ENCODE measurements around the gene SPTLC2. TPM values are rescaled to one million over a fixed set of nuclear protein-coding genes. Genes with fewer than 3 reads are reported as not detected.

Gene SPTLC2
- total and polyA plus RNA-seq, 2 experiments from 2014 or later: 33.6 to 34.2 TPM

DNA sequence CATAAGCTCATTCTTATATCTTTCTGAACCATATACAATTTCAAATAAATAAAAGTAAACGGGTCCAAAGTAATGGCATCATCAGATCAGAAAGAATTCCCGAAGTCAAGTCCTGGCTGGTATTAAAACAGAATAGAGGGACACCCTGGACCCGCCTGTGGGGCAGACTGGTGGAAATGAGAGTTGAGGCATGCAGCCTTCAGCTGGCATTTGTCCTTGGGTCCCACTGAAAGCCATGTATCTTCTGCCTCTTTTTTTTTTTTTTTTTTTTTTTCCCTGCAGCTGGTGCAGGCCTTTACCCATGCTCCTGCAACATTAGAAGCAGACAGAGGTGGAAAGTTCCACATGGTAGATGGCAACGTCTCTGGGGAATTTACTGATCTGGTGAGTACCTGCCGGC is 148.6 kb downstream of the SPTLC2 start:
- Histone ChIP-seq H3K4me1 (ENCODE audit: insufficient read depth) (no peaks in the 10 kb centered on the region), H3K79me2 (no peaks in the 10 kb centered on the region), H3K4me2 (no peak overlapping the region), H4K20me1 (ENCODE audit: insufficient read depth, poor library complexity, severe bottlenecking) (peaks cover 2% of the 10 kb centered on the region), H3K9me2 (replicated peaks; ENCODE audit: insufficient read depth) (no peaks in the 10 kb centered on the region), H3K27ac (no peak overlapping the region), H3K27me3 (no peaks in the 10 kb centered on the region), H2AFZ (no peak overlapping the region), H3K9me3 (ENCODE audit: low read depth) (no peaks in the 10 kb centered on the region), H3K36me3 (replicated peaks; ENCODE audit: insufficient read depth, low read depth) (no peaks in the 10 kb centered on the region), H3K4me3 (no peak overlapping the region)
- TF ChIP-seq, protein P1, sequence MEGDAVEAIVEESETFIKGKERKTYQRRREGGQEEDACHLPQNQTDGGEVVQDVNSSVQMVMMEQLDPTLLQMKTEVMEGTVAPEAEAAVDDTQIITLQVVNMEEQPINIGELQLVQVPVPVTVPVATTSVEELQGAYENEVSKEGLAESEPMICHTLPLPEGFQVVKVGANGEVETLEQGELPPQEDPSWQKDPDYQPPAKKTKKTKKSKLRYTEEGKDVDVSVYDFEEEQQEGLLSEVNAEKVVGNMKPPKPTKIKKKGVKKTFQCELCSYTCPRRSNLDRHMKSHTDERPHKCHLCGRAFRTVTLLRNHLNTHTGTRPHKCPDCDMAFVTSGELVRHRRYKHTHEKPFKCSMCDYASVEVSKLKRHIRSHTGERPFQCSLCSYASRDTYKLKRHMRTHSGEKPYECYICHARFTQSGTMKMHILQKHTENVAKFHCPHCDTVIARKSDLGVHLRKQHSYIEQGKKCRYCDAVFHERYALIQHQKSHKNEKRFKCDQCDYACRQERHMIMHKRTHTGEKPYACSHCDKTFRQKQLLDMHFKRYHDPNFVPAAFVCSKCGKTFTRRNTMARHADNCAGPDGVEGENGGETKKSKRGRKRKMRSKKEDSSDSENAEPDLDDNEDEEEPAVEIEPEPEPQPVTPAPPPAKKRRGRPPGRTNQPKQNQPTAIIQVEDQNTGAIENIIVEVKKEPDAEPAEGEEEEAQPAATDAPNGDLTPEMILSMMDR (IDR thresholded peaks at IDR 0.05; ENCODE audit: poor library complexity): no peak
- TF ChIP-seq EZH2 (IDR thresholded peaks at IDR 0.05; ENCODE audit: borderline replicate concordance): no peak
- no peak for TF ChIP-seq EZH2phosphoT487 (IDR thresholded peaks at IDR 0.05; ENCODE audit: low read depth, severe bottlenecking, unreplicated experiment)
- DNase-seq (ENCODE audit: low spot score): no peak
- WGBS (ENCODE audit: low lambda C conversion rate, missing lambda C conversion rate): 96% methylated on average over 5 of the region's 5 CpGs

DNA sequence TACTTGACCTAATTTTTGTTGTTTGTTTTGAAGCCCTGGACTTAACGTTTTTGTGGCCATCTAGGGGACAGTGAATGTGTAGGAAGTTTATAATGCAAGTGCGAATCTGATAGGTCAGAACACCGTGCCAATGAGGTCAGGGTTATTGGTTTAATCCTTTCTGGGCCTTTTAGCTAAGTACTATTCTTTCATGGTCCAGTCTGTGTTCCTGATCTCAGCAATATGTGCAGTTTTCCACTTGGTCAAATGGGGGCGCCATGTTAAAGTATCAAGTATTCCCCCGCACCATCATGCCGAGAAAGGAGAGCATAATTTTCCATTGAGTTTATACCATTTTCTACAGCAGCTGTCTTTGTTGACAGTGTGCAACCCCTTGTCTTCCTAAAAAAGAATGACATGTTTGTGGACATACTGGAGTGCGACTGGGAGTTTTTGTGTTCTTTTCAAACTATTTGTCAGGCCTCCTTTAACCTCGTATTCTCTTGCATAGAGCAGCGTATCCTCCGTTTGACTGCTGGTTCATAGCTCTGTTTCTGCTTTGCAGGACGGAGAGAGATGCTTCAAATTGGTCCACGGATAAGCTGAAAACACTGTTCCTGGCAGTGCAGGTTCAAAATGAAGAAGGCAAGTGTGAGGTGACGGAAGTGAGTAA is 157.2 kb downstream of the SPTLC2 start:
- Histone ChIP-seq H3K36me3 (replicated peaks; ENCODE audit: insufficient read depth, low read depth) (peaks cover 5% of the 10 kb centered on the region), H3K4me3 (peak overlapping the region; percentile 55), H3K9me3 (ENCODE audit: low read depth) (no peaks in the 10 kb centered on the region), H3K27ac (no peak overlapping the region), H3K4me2 (peak overlapping the region; percentile 93), H2AFZ (peak overlapping the region; percentile 33), H3K9me2 (replicated peaks; ENCODE audit: insufficient read depth) (no peaks in the 10 kb centered on the region), H3K4me1 (ENCODE audit: insufficient read depth) (peaks cover 12% of the 10 kb centered on the region), H3K79me2 (peaks cover 52% of the 10 kb centered on the region), H4K20me1 (ENCODE audit: insufficient read depth, poor library complexity, severe bottlenecking) (peaks cover 12% of the 10 kb centered on the region), H3K27me3 (no peaks in the 10 kb centered on the region)
- WGBS (ENCODE audit: low lambda C conversion rate, missing lambda C conversion rate): 38% methylated on average over 13 of the region's 13 CpGs
- peak; percentile 84 for DNase-seq (ENCODE audit: low spot score)
- no peak for TF ChIP-seq EZH2 (IDR thresholded peaks at IDR 0.05; ENCODE audit: borderline replicate concordance)
- TF ChIP-seq, protein P1 (IDR thresholded peaks at IDR 0.05; ENCODE audit: poor library complexity): peak; percentile 70

DNA sequence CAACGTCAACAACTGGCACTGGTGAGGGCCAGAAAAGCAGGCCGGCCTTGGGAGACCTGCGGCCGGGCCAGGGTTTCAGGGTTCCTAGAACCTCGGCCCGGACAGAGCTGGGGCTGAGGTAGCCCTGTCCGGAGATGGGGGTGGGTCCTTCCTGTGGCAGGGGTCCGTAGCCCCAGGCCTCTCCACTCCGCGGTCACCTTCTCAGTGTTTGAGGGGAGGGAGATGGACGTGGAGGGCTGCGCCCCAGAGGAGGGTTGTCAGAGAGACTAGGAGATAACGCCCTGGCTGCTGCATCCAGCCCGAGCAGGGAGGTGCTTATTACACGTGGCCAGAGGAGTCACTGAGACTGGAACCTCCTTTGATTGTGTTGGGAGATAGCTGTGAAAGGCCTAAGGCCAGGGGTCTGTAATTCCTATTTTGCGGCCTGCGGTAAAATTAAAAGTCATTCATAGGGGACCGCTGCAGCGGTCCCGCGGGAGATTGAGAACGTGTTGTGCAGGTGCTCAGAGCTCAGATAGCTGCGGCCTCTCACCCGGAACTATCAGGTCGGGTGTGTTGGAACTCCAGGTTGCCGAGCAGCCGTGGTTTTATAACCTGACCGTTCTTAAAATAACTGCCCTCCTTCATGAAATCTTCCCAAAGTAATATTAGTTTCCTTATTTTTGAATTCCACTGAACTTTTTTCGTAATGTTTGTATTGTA is 158.0 kb downstream of the SPTLC2 start:
- Histone ChIP-seq H3K36me3 (replicated peaks; ENCODE audit: insufficient read depth, low read depth) (peaks cover 5% of the 10 kb centered on the region), H3K4me2 (peak overlapping the region; percentile 93), H4K20me1 (ENCODE audit: insufficient read depth, poor library complexity, severe bottlenecking) (peaks cover 10% of the 10 kb centered on the region), H3K9me2 (replicated peaks; ENCODE audit: insufficient read depth) (no peaks in the 10 kb centered on the region), H2AFZ (peak overlapping the region; percentile 91), H3K27ac (peak overlapping the region; percentile 96), H3K27me3 (no peaks in the 10 kb centered on the region), H3K4me3 (peak overlapping the region; percentile 55), H3K4me1 (ENCODE audit: insufficient read depth) (peaks cover 12% of the 10 kb centered on the region), H3K9me3 (ENCODE audit: low read depth) (no peaks in the 10 kb centered on the region), H3K79me2 (peaks cover 52% of the 10 kb centered on the region)
- TF ChIP-seq, protein P1 (IDR thresholded peaks at IDR 0.05; ENCODE audit: poor library complexity): no peak
- TF ChIP-seq EZH2phosphoT487 (IDR thresholded peaks at IDR 0.05; ENCODE audit: low read depth, severe bottlenecking, unreplicated experiment) (no peak), EZH2 (IDR thresholded peaks at IDR 0.05; ENCODE audit: borderline replicate concordance) (no peak)
- peak; percentile 58 for DNase-seq (ENCODE audit: low spot score)
- WGBS (ENCODE audit: low lambda C conversion rate, missing lambda C conversion rate): 2% methylated on average over 29 of the region's 29 CpGs
